Left hindlimb (tissue), 1 donor: ENCODE measurements around the gene PML.
"Not testable (repeated sequence)": the region's sequence is repeated elsewhere in the genome, so short reads cannot be mapped to it uniquely, and the experiment has no call there.

ENCODE experiments used
- DNase-seq: peaks from one replicate; pipeline ENCODE4 v3.0.0-alpha.2; 2018

PML gene

DNA sequence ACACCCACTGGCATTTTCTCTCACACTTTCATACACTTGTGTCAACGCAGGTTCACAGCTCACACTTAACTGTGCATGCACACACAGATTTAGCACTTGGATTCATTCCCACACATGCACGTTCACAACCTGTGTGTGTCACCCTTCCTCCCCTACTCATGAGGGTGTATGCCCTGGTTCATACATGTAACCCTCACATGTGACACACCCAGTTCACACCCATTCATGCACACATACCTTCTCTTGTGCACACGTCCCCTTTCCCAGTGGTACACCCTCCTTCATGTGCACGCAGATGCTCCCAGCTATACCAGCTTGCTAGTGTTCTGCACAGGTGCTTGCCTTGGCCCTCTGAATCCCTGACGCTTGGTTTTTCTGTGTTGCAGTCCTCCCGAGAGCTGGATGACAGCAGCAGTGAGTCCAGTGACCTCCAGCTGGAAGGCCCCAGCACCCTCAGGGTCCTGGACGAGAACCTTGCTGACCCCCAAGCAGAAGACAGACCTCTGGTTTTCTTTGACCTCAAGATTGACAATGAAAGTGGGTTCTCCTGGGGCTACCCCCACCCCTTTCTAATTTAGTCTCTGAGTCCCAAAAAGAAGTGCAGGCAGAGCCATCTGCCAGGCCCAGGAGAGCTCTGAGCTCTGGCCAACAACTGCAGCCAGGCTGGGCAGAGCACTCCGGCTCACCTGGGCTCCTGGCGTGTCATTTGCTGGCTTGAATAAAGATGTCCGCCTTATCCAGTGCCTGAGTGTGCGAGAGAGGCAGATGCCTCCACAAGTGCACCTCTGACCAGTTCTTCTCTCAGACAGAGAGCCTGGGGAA is 48.3 kb downstream of the PML start:
- DNase-seq, result no peak

DNA sequence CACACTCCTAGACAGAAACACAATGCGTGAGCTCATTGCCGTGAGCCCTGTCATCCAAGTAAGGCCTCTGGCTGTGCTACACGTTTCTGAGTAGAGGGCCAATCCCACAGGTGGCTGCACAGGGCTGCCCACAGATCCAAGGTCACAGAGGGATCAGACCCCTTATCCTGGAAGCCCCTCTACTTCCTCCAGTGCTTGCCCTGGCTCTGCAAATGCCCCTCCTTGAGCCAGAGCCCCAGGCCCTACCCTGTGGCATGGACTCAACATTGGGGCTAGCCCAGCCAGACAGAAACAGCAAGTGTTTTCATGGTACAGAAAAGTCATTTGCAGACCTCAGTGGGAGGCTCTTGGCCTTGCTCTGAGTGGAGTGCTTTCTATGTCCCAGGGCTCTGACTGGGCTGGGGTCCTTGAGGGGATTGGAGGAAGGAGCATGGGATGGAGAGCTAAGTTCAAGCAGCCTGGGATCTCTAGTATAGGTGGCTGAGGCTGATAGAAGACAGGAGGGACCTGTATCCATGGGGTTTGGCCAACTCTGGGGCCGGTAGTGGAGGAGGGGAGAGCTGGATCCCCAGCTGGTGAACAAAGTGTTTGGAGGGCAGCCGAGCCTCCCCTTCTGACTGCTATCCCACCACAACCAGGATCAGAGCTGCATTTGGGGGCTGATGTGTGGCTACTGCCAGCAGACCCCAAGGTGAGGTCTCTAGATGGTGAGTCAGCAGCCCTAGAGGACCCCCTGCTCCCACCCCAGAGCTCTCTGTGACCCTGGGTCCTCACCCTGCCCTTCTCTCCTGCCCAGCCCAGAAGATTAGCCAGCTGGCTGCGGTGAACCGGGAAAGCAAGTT is 49.1 kb downstream of the PML start:
- DNase-seq, result no peak

DNA sequence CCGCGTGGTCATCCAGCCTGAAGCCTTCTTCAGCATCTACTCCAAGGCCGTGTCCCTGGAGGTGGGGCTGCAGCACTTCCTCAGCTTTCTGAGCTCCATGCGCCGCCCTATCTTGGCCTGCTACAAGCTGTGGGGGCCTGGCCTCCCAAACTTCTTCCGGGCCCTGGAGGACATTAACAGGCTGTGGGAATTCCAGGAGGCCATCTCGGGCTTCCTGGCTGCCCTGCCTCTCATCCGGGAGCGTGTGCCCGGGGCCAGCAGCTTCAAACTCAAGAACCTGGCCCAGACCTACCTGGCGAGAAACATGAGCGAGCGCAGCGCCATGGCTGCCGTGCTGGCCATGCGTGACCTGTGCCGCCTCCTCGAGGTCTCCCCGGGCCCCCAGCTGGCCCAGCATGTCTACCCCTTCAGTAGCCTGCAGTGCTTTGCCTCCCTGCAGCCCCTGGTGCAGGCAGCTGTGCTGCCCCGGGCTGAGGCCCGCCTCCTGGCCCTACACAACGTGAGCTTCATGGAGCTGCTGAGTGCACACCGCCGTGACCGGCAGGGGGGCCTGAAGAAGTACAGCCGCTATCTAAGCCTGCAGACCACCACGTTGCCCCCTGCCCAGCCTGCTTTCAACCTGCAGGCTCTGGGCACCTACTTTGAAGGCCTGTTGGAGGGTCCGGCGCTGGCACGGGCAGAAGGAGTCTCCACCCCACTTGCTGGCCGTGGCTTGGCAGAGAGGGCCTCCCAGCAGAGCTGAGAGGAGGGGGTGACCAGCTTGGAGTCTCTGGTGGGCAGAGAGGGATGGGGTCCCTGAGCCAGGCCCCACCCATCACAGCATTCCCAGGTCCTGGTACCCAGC is 50.0 kb downstream of the PML start:
- DNase-seq, result no peak

DNA sequence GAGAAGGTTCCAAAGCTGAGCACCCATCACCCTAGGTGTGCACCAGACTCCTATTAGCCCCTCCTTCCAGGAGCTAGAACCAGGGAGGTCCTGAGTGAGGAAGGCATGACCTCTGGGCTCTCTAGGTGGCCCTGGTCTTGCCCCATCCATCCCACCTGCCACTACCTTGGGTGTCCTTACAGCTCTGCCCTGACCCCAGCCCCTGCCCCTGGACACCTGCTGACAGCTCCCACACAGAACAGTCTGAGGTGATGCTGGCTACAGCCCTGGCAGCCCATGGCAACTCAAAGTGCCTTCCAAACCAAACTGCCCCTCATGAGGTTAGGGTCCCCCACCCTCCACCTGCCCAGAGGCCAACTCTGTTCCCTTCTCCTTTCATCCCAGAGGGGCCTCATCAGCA is 50.7 kb downstream of the PML start:
- DNase-seq, result no peak

DNA sequence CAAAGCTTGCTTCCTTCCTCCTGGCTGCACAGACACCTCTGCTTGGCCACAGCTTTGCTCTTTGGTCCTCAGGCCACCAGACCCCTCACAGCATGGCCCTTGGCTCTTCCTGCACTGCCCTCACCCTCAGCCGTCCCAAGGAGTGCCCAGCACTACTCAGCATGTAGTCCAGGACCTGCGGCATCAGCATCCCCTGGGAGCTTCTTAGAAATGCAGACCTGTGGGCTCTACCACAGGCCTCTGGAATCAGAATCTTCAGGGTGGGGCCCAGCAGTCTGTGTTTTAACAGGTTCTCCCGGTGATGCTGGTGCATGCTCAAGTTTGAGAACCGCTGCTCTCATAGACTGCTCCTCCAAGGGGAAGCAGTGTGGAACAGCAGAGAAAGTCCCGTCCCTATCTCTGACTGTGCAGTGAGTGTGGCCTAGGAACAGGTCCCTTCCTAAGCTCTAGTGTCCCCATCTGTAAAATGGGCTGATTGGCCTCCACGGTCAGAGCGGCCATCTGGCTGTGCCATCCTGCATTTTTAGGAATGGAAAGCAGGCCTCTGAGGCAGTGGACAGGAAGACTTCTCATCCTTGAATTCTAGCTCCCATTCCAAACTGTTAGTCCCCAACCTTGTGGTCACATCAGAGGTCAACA is 51.2 kb downstream of the PML start:
- DNase-seq, result no peak

DNA sequence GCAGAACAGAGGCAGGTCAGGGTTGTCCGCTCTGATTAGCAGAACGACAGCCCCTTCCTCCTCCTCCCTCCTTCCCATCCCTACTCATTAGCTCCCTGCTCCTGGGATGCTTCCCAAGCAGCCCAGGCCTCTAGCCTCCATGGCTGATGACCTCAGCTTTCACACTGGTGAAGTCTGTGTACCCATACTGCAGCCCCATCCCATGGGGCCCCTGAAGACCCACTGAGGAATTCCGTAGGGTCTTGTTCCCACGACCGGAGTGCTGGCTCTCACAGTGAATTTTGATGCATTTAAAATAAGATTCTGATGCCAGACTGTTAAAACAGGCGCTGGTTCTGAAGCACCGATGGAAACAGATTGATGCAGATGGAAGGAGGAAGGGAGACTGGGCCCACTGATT is 51.8 kb downstream of the PML start:
- DNase-seq, result no peak

DNA sequence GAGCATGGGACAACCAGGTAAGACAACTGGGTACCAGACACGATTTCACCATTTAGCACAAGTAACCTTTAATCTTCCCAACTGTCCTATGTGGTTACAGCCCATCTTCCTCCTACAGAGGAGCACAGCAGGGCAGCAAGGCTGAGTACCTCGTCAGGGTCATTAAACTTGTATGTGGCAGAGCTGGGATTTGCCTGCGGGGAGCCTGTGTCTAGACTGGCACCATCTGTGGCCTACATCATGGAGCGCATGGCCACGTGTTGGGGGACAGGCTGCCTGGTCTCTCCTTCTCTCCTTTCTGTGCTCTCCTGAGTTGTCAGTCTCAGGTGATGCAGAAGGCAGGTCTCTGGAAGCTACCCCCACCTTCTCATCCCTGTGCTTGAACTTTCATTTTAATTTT is 55.6 kb downstream of the PML start:
- no peak for DNase-seq

DNA sequence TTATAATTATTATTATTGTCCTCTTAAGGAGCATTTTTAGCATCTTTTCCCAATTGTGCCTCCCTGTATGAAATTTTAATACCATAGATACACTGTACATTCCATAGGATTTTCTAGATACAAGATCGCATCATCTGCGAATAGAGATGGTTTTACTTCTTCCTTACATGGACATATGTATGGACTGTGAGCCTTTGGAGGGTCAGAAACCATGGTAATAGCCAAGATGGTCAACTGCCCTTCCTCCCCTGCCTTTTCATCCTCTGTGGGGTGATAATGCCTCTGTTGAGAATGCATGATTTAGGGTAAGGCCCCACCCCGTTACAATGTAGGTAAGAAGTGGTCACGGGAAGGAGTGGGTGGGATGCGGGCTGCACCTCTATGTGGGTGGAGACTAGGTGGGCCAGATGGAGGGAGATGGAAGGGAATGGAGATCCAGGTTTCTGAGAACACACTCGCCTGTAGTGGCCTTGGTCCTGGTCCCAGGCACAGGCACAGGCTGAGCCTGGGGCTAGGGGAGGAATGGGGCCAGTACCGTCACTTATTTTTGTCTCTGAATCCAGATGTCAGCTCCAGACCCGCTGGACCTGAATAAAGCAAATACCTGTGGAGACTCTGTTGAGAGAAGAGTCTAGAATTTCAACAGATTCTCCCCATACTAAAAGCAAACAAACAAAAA is 56.2 kb downstream of the PML start:
- DNase-seq, result peak; percentile 17

DNA sequence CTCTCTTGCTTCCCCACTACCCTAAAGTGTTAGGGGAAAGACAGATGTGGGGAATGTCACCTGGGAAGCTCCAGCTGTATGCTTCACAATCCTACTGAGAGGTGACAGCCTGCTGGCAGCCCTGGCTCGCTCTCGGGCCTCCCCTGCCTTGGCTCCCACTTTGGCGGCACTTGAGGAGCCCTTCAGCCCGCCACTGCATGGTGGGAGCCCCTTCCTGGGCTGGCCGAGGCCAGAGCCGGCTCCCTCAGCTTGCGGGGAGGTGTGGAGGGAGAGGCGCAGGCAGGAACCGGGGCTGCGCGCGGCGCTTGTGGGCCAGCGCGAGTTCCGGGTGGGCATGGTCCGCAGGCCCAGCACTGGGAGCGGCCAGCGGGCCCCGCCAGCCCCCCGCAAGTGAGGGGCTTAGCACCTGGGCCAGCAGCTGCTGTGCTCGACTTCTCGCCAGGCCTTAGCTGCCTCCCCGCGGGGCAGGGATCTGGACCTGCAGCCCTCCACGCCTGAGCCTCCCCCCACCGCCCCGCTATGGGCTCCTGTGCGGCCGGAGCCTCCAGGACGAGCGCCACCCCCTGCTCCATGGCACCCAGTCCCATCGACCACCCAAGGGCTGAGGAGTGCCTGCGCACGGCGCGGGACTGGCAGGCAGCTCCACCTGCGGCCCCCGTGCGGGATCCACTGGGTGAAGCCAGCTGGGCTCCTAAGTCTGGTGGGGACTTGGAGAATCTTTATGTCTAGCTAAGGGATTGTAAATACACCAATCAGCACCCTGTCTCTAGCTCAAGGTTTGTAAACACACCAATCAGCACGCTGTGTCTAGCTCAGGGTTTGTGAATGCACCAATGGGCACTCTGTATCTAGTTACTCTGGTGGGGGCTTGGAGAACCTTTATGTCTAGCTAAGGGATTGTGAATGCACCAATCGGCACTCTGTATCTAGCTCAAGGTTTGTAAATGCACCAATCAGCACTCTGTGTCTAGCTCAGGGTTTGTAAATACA is 58.0 kb downstream of the PML start:
- not testable (repeated sequence) for DNase-seq

DNA sequence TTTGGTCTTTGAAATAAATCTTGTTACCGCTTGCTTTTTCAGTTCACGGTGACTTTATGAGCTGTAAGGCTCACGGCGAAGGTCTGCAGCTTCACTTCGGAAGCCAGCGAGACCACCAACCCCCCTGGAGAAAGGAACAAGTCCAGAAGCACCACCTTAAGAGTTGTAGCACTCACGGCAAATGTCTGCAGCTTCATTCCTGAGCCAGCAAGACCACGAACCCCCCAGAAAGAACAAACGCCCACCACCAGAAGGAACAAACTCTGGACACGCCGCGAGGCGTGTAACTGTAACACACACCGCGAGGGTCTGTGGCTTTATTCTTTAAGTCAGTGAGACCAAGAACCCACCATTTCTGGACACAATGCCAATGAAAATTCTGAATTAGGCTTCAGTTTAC is 59.0 kb downstream of the PML start:
- no peak for DNase-seq

DNA sequence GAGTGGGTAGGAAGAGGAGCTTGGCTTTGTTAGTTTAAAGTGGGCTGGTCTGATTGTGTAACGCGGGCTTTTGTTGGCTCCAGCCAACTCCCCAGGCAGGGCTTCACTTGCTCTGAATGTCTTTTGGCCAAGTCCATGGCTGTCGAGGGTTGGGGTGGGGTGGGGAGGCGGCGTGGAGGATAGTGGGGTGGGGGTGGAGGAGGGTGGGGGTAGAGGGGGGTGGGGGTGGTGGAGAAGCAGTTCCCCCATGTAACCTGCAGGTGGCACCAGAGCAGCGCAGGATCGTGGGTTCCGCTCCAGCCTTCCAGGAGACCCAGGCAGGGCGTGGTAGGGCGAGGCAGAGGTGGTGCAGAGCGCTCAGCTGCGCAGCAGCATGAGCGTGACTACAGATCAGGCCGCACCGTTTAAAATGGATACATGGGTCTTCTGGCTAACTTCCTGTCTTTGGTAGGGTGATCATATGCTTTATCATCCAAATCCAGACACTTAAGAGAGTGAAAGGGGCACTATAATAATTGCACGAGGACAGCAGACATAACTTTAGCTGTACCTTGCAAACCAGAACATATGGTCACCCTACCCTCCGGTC is 59.5 kb downstream of the PML start:
- DNase-seq, result peak; percentile 86

DNA sequence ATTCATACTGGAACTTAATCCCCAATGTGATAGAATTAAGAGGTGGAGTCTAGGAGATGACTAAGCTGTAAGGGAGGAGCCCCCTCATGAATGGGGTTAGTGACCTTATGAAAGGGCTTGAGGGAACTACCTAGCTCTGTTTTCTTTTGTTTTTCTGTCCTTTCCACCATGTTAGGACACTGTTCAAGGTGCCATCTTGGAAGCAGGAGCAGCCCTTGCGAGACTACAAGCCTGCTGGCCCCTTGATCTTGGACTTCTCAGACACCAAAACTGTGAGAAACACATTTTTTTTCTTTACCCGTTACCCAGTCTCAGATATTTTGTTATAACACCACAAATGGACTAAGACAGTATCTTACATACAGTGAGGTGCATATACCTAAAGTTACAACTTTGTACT is 61.3 kb downstream of the PML start:
- no peak for DNase-seq

DNA sequence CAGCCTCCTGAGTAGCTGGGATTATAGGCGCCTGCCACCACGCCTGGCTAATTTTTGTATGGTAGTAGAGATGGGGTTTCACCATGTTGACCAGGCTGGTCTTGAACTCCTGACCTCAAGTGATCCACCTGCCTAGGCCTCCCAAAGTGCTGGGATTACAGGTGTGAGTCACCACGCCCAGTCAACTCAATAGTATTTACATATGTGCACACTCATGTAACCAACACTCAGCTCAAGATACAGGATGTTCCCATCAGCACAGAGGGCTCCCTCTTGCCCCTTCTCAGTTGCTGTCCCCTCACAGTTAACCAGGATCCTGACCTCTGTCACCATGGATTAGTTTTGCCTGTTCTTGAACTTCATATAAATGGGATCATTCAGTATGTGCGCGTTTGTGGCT is 61.8 kb downstream of the PML start:
- not testable (repeated sequence) for DNase-seq

DNA sequence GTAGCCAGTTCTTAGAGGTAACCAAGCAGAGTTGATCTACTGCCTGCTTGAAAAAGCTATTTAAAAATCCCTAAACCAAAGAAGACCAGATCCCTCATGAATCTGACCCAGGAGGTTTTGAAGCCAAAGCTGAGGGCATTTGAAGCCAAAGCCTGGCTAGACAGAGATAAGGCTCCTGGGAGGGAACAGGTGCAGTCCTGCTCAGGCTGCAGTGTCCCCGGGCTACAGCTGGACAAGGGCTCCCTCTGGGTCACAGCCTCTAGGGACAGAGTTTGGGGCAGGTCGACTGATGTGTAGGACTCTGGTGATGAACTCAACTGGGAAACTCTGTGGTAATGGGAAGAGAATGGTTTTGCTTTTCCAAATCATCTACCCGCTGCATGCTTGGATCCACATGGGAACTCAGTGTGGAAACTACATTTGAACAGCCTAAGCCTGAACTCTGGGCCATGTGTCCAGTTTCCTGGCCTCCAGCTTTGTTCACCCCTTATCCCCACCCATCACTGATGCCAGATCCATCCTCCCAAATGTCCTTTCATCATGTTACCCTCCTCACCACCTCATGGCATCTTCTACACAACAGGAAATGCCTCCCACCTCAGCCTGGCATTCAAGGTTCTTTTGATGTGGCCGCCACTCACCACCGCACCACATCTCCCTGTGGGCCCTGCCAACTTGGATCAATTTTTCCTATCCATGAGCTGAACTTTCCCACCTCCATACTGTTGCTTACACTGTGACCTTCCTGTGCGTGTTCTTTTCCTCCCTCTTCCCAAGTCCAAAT is 64.7 kb downstream of the PML start:
- peak; percentile 6 for DNase-seq

DNA sequence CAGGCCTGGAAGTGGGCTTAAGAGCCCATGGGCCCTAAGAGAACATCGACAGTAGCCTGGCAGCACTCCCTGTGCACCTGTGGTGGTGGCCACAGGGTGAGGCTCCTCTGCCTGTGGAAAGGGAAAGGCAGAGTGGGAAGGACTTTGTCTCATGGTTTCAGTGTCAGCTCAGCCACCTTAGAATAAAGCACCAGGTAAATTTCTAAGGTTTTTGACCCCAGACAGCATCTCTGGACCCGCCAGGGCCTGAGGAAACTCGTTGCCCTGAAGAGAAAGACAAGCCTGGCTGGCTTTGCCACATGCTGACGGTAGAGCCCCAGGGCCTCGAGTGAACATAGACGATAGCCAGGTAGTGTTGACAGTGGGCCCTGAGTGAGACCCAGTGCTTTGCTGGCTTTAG is 65.7 kb downstream of the PML start:
- DNase-seq, result peak; percentile 13

DNA sequence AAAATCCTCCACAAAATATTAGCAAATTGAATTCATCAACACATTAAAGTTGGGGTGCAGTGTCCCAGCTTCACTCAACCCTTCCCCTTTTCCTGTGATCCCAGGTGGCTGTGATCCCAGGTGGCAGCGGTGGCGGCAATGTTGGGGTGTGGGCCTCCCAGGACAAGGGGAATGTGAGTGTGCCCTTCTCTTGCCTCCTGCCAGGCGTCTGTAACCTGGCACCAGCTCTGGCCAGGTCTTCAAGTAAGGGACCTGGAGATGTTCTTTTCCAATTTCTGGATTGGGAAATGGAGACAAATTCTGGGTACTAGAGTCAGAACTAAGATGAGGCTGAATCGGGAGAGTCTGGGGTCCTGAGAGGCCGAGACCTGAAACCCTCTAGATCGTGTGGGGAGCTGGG is 67.7 kb downstream of the PML start:
- DNase-seq, result peak; percentile 16

DNA sequence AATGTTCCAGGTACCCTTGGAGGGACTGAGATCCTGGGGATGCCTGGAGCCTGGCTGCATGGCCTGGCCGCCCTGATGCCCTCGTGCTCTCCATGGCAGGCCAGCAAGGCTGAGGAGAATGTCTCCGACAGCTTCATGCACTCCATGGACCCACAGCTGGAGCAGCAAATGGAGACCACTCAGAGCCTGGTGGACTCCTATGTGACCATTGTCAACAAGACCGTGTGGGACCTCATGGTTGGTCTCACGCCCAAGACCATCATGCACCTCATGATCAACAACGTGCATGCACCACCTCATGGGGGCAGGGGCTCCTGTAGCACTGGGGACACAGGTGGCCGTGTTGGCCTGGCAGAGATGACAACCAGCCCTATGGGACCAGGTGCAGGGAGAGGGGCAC is 68.2 kb downstream of the PML start:
- no peak for DNase-seq

DNA sequence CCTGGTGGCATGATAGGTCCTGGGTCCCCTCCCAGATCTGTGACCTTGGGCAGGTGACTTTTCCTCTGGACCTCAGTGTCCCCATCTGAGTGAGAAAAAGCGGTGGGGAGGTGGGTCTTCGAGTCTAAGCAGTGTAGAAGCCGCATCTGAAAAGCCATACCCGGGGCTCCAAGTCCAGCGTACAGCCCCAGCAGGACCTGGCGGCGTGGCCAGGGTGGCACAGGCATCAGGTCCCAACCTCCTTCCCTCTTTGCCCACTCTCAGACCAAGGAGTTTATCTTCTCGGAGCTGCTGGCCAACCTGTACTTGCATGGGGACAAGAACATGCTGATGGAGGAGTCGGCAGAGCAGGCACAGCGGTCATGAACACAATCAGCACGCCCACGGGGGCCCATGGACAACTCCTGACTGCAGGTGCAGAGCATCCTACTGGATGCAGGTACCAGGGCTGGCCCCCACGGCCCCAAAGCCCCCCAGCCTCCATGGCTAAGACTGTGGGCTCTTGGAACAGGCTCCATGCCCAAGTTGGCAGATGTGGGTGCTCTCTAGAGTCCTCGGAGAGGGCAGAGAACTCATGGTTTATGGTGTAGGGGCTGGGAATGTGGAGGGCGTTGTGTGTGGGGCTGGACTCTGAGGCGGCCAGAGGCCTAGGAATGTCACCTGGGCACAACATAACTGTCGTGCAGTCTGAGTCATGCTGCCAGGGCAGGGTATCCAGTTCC is 69.1 kb downstream of the PML start:
- not testable (repeated sequence) for DNase-seq

DNA sequence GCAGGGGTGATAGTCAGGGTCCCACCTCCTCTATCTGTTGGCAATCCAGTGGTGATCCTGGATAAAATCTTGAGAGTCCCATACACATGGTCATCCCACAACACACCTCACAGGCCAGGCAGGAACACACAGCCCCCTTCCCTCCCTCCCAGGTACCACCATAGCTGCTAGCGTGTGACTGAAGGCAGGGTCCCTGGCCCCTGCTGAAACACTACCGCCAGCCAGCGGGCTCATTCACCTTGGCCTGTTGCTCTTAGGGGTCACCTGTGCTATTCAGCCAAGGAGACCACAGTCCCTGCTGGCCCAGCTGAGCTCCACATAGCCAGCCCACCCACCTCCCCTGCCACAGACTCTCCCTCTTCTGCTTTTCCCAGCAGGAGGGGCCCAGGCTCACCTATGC is 69.7 kb downstream of the PML start:
- not testable (repeated sequence) for DNase-seq
